Stimulated activated CD8-positive, alpha-beta memory T cell treated with anti-CD3 and anti-CD28 coated beads, Interleukin-12 subunit alpha, Interleukin-12 subunit beta, amount 100 ng/mL, for 4 hours (primary cell): ENCODE measurements around the gene RC3H1.
"Not testable (repeated sequence)": the region's sequence is repeated elsewhere in the genome, so short reads cannot be mapped to it uniquely, and the experiment has no call there.

Source experiments
- DNase-seq: peaks from one replicate; pipeline ENCODE4 v3.0.0-alpha.2; 2020; ENCODE audit warnings: low read depth

RC3H1 gene

GRCh38 chr1:174022080-174022975 is at the start of gene RC3H1:
RC3H1 (minus strand) TSS chr1:174022357; CDS start chr1:173992985, 29,372 bp downstream.
- peak; percentile 83 for DNase-seq

- no peak for DNase-seq
Measured at GRCh38 chr1:174070614-174071013, 48.5 kb upstream of the RC3H1 start.

- DNase-seq: no peak
Measured at GRCh38 chr1:174068000-174068399, 45.8 kb upstream of the RC3H1 start.

- no peak for DNase-seq
Measured at GRCh38 chr1:174060090-174060489, 37.9 kb upstream of the RC3H1 start.

DNA sequence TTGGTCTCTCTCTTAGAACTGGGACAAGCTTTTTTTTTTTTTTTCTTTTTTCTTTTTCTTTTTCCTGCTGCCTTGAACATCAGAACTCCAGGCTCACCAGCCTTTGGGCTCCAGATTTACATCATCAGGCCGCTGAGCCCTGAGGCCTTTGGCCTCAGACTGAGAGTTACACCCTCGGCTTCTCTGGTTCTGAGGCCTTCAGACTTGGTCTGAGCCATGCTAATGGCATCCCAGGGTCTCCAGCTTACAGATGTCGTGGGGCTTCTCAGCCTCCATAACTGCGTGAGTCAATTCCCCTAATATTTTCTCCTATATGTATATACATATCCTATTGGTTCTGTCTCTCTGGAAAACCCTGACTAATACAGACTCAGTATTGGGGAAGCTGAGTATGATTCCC is 36.5 kb upstream of the RC3H1 start:
- no peak for DNase-seq

DNA sequence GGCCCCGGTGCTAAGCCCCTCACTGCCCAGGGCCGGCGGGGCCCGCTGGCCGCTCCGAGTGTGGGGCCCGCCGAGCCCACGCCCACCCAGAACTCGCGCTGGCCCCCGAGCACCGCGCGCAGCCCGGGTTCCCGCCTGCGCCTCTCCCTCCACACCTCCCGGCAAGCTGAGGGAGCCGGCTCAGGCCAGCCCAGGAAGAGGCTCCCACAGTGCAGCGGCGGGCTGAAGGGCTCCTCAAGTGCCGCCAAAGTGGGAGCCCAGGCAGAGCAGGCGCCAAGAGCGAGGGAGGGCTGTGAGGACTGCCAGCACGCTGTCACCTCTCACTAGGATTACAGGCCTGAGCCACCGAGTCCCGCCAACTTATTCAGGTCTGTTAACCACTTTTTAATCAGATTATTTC is 34.5 kb upstream of the RC3H1 start:
- not testable (repeated sequence) for DNase-seq

DNA sequence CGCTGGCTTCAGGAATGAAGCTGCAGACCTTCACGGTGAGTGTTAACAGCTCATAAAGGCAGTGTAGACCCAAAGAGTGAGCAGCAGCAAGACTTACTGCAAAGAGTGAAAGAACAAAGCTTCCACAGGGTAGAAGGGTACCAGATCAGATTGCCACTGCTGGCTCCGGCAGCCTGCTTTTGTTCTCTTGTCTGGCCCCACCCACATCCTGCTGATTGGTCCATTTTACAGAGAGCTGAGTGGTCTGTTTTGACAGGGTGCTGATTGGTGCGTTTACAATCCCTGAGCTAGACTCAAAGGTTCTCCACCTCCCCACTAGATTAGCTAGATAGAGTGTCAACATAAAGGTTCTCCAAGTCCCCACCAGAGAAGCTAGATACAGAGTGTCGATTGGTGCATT is 33.6 kb upstream of the RC3H1 start:
- not testable (repeated sequence) for DNase-seq

DNA sequence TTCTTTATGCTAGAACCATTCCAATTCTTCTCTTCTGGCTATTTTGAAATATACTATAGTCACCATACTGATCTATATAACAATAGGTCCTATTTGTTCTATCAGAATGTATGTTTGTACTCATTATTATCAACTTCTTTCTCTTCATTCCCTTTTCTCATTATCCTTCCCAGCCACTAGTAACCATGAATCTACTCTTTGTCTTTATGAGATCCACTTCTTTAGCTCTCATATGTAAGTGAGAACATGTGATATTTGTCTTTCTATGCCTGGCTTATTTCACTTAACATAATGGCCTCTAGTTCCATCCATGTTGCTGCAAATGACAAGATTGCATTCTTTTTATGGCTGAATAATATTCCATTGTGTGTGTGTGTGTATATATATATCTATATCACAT is 31.7 kb upstream of the RC3H1 start:
- DNase-seq: no peak

DNA sequence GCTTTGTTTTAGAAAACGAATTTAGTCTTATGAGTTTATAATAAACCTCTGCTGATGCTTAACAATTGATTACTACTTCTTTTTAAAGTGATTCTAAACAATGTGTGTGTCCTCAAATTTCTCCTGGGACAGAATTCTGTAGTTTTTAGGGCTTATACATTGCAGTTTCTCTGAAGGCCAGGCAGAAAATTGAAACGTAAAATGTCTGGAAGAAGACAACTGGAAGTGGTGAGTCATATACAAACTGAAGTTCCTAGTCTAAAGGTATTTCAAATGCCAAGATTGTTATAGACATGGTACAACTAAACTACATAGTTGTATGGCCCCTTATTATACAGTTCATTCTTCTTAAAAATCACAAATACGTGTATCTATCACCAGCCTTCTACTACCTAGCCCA is 30.5 kb upstream of the RC3H1 start:
- DNase-seq: no peak

DNA sequence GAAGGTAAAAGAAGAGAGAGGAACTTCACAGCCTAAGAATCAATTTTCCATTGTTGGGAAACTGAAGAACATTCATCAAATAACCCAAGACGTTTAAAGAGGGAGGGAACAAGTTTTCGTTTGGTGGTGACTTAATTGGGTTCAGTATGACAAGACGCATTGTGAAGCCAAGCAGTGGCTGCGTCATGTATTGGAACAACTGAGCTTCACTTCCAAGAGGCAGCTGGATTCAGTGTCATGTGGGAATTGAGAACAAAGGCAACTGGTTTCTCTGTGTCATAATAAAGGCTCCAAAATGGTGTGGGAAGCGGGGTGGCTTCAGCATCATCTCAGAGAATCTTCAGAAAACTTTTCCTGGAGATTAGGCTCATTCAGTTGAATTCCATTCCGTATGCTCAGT is 29.8 kb upstream of the RC3H1 start:
- no peak for DNase-seq

GRCh38 chr1:174049514-174049913 is 27.4 kb upstream of the RC3H1 start:
- no peak for DNase-seq

GRCh38 chr1:174044418-174045222 is 22.5 kb upstream of the RC3H1 start:
- no peak for DNase-seq

- not testable (repeated sequence) for DNase-seq
Measured at GRCh38 chr1:174042509-174042908, 20.4 kb upstream of the RC3H1 start.

DNA sequence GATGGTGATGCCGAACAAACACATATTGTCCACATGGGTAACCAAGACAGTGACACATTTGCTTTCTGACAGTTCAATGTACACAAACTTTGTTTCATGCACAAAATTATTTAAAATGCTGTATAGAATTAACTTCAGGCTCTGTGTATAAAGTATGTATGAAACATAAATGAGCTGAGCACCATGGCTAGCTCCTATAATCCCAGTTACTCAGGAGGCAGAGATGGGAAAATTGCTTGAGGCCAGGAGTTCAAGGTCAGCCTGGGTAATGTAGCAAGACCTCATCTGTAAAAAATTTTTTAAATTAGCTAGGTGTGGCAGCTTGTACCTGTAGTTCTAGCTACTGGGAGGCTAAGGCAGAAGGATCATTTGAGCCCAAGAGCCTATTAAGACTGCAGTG is 19.2 kb upstream of the RC3H1 start:
- DNase-seq: no peak

GRCh38 chr1:174040387-174040786 is 18.2 kb upstream of the RC3H1 start:
- no peak for DNase-seq

GRCh38 chr1:174039027-174039426 is 16.9 kb upstream of the RC3H1 start:
- no peak for DNase-seq

DNA sequence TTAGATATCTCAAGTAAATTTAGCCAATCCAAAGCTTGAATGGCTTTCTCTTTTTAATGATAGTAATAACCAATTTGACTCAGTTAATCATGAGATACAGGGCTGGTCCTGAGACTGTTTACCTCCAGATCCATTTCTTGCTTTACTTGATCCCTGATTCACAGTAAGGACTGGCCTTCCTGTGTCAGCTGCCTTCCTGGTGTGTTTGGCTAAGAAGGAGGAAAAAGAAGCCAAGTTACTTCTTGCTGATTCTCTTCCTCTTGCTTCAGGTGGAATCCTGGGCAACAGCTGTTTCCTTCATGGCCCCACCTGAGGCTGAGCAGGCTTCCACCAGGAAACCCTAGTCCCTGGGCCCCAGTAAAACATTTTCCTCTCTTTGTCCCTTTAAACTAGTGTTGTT is 14.6 kb upstream of the RC3H1 start:
- no peak for DNase-seq

GRCh38 chr1:174036204-174036603 is 14.0 kb upstream of the RC3H1 start:
- no peak for DNase-seq

DNA sequence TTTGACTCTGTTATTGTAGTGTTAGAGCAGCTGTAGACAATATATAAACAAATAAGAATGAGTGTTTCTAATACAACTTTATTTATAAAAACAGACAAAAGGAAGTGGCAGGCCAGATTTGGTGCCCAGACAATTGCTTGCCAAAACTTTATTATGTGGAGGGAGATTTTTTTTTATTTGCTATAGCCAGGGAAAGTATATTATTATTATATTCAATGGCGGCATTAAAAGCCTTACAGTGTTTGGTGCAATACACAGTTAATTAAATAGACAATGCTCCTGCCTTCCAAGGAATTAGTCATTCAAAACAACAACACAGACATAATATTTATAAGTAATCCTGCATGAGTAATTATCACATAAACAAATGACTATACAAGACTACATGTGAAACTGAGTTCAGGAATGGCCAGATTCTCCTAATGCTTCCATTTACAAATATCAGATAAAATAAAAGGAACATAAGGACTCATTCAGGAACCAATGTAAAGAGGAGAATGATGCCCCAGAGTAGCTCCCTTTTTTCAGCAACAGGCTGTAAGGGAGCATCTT is 10.6 kb upstream of the RC3H1 start:
- no peak for DNase-seq

DNA sequence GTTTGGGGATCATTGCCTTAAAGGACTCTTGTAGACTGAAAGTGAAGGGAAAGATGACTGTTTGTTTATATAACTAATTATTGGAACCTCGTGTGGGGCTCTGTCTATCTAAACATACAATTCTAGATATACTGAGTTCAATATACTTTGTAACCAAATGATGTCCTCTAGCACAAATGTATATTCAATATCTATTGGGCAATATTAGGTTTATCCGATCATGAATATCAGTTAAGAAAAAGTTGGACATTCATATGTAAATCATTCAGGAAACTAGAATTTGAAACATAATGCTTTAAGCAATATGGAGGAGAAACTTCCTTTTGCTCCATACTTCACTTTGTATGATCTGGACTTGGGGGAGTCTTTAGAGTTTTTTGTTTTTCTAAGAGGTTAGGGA is 8.9 kb upstream of the RC3H1 start:
- no peak for DNase-seq

- no peak for DNase-seq
Measured at GRCh38 chr1:174028495-174028894, 6.3 kb upstream of the RC3H1 start.

GRCh38 chr1:174023440-174023839 is 1.3 kb upstream of the RC3H1 start:
- DNase-seq: no peak

GRCh38 chr1:174022976-174023277 is 770 bp upstream of the RC3H1 start:
- no peak for DNase-seq
